NB4 (cell line): ENCODE data around the gene SIMC1.

ENCODE experiments used
- DNase-seq: peaks from one replicate; pipeline ENCODE4 v3.0.0; 2010; ENCODE audit warnings: low read depth
- H3K4me3 ChIP-seq: one replicate; pipeline ENCODE4 v1.5.1; 2011; ENCODE audit warnings: mild to moderate bottlenecking, low read depth, low read length, moderate library complexity
- CTCF ChIP-seq: IDR thresholded peaks from one replicate; pipeline ENCODE4 v1.5.1; 2012; ENCODE audit warnings: low read depth, low read length
- MYC ChIP-seq: IDR thresholded peaks from 2 replicates; pipeline ENCODE4 v1.6.1; 2011; ENCODE audit warnings: low read depth, low read length
- POLR2A ChIP-seq: IDR thresholded peaks from 2 replicates; pipeline ENCODE4 v1.6.1; 2011; ENCODE audit warnings: mild to moderate bottlenecking; ENCODE audit not compliant: insufficient read length; ENCODE audit errors: extremely low read depth
- TF ChIP-seq, protein P1 (sequence below): IDR thresholded peaks from 2 replicates; pipeline ENCODE4 v1.6.1; 2011; ENCODE audit warnings: low read depth, low read length

Gene SIMC1

DNA sequence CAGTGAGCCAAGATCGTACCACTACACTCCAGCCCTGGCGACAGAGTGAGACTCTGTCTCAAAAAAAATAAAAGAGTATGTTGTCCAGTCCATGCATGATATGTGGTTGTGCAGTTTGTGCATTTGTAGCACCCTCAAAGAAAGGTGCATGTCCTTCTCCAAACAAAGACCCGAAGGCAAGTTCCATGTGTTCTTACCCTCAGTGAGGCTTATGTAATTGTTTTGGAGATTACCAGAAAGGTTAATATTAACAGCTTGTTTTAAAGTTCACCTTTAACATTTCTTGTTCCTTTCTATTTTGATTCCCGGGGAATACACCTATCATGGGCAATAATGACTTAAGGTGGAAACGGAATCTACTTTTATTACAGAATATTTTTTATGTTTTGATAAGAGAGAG lies 101.1 kb downstream of the SIMC1 start:
- no peak for DNase-seq
- TF ChIP-seq CTCF: no peak
- no peak for TF ChIP-seq POLR2A
- no peak for TF ChIP-seq MYC
- TF ChIP-seq, protein P1, sequence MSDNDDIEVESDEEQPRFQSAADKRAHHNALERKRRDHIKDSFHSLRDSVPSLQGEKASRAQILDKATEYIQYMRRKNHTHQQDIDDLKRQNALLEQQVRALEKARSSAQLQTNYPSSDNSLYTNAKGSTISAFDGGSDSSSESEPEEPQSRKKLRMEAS: no peak
- H3K4me3 ChIP-seq: no peak overlapping the region

GRCh38 chr5:176341325-176342157 lies 103.3 kb downstream of the SIMC1 start:
- DNase-seq: no peak
- TF ChIP-seq, protein P1: no peak
- TF ChIP-seq CTCF (no peak), POLR2A (no peak), MYC (no peak)
- no peak overlapping the region for H3K4me3 ChIP-seq

GRCh38 chr5:176342158-176342483 lies 103.9 kb downstream of the SIMC1 start:
- TF ChIP-seq MYC: no peak
- no peak for TF ChIP-seq POLR2A
- TF ChIP-seq, protein P1: no peak
- TF ChIP-seq CTCF: no peak
- DNase-seq: no peak
- H3K4me3 ChIP-seq: no peak overlapping the region

- H3K4me3 ChIP-seq: no peak overlapping the region
- TF ChIP-seq, protein P1: no peak
- TF ChIP-seq POLR2A: no peak
- no peak for TF ChIP-seq MYC
- no peak for TF ChIP-seq CTCF
- no peak for DNase-seq
These were observed 104.7 kb downstream of the SIMC1 start for GRCh38 chr5:176342766-176343458.

DNA sequence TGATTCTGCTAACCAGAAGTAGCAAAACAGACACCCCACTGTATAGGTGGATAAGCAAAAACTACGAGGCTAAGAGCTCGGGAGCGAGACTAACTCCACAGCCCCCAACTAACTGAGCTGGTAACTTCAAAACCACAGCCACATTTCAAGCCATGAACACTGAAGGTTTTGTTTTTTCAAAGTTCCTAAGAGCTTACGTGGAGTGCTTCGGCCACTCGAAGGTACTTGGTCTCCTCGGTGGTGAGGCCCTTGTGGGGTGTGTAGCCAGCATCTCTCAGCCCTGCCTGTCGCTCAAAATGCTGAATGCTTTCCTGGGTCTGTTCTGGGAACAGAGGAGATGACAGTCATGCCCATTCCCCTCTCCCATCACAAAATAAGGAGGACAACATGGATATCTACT lies 112.2 kb downstream of the SIMC1 start:
- no peak for TF ChIP-seq MYC
- no peak for TF ChIP-seq CTCF
- TF ChIP-seq POLR2A: no peak
- TF ChIP-seq, protein P1: no peak
- no peak for DNase-seq
- H3K4me3 ChIP-seq: no peak overlapping the region
